ENCODE results near the gene TMEM208.

GRCh38 chr16:67196881-67197280 is 30.0 kb upstream of the TMEM208 start:
- TF ChIP-seq CTCF (IDR thresholded peaks at IDR 0.05; ENCODE audit: low read depth, low read length, missing input control) (no peak), REST (IDR thresholded peaks at IDR 0.05) (no peak), SP1 (IDR thresholded peaks at IDR 0.05) (no peak), FOXA1 (IDR thresholded peaks at IDR 0.05) (no peak), ZBTB33 (IDR thresholded peaks at IDR 0.05) (no peak), GABPA (IDR thresholded peaks at IDR 0.05 in 1 of 2, conservative IDR thresholded peaks at IDR 0.05 in 1 of 2) (no peak), RXRA (IDR thresholded peaks at IDR 0.05) (no peak), MAX (IDR thresholded peaks at IDR 0.05) (no peak), NR2F2 (IDR thresholded peaks at IDR 0.05) (no peak), YY1 (IDR thresholded peaks at IDR 0.05) (no peak), TAF1 (conservative IDR thresholded peaks at IDR 0.05) (no peak), RAD21 (IDR thresholded peaks at IDR 0.05) (no peak), HNF4A (conservative IDR thresholded peaks at IDR 0.05) (no peak)
- TF ChIP-seq, protein P1, sequence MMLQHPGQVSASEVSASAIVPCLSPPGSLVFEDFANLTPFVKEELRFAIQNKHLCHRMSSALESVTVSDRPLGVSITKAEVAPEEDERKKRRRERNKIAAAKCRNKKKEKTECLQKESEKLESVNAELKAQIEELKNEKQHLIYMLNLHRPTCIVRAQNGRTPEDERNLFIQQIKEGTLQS (IDR thresholded peaks at IDR 0.05), result no peak
